HL-60 (cell line): ENCODE data around the gene MSI2.

Source experiments
- DNase-seq, 2 experiments: peaks; one replicate each; pipeline ENCODE4 v3.0.0-alpha.2; 2010 to 2020; ENCODE audit warnings: low read depth in 1 of 2, low spot score in 1 of 2
- H3K27ac ChIP-seq: fragments of 250-450 bp; sonication (Bioruptor Pico); replicated peaks from 2 replicates; pipeline ENCODE4 v1.5.1; 2020; ENCODE audit warnings: mild to moderate bottlenecking, moderate library complexity
- H3K27me3 ChIP-seq: fragments of 250-450 bp; sonication (Bioruptor Pico); 2 replicates; pipeline ENCODE4 v1.5.1; 2021; ENCODE audit warnings: mild to moderate bottlenecking, moderate library complexity; ENCODE audit not compliant: insufficient read depth, poor library complexity, severe bottlenecking
- H3K4me3 ChIP-seq: replicated peaks from 2 replicates; pipeline ENCODE4 v1.5.1; 2011; ENCODE audit warnings: mild to moderate bottlenecking, control low read depth, low read length; ENCODE audit not compliant: insufficient read depth
- GABPA ChIP-seq: IDR thresholded peaks from 2 replicates; pipeline ENCODE4 v1.6.1; 2012; ENCODE audit warnings: low read depth
- POLR2AphosphoS5 ChIP-seq: IDR thresholded peaks from 2 replicates; pipeline ENCODE4 v1.6.1; 2012; ENCODE audit warnings: low read depth
- REST ChIP-seq: IDR thresholded peaks from 2 replicates; pipeline ENCODE4 v1.6.1; 2012; ENCODE audit warnings: low read depth; ENCODE audit not compliant: insufficient replicate concordance
- SPI1 ChIP-seq: IDR thresholded peaks from 2 replicates; pipeline ENCODE4 v1.6.1; 2012; ENCODE audit warnings: low read depth, mild to moderate bottlenecking, borderline replicate concordance
- TF ChIP-seq, protein P1 (sequence below): IDR thresholded peaks from one replicate; pipeline ENCODE4 v1.5.1; 2011; ENCODE audit warnings: low read length, control low read depth, inconsistent platforms; ENCODE audit not compliant: insufficient read depth

The MSI2 gene

GRCh38 chr17:57342963-57343589 lies 86.8 kb downstream of the MSI2 start:
- Histone ChIP-seq H3K27ac (no peak overlapping the region), H3K27me3 (no peaks in the 10 kb centered on the region), H3K4me3 (no peak overlapping the region)
- no peak for DNase-seq
- no peak for TF ChIP-seq POLR2AphosphoS5
- TF ChIP-seq, protein P1, sequence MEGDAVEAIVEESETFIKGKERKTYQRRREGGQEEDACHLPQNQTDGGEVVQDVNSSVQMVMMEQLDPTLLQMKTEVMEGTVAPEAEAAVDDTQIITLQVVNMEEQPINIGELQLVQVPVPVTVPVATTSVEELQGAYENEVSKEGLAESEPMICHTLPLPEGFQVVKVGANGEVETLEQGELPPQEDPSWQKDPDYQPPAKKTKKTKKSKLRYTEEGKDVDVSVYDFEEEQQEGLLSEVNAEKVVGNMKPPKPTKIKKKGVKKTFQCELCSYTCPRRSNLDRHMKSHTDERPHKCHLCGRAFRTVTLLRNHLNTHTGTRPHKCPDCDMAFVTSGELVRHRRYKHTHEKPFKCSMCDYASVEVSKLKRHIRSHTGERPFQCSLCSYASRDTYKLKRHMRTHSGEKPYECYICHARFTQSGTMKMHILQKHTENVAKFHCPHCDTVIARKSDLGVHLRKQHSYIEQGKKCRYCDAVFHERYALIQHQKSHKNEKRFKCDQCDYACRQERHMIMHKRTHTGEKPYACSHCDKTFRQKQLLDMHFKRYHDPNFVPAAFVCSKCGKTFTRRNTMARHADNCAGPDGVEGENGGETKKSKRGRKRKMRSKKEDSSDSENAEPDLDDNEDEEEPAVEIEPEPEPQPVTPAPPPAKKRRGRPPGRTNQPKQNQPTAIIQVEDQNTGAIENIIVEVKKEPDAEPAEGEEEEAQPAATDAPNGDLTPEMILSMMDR: no peak
- TF ChIP-seq REST: no peak
- TF ChIP-seq GABPA: no peak
- no peak for TF ChIP-seq SPI1

DNA sequence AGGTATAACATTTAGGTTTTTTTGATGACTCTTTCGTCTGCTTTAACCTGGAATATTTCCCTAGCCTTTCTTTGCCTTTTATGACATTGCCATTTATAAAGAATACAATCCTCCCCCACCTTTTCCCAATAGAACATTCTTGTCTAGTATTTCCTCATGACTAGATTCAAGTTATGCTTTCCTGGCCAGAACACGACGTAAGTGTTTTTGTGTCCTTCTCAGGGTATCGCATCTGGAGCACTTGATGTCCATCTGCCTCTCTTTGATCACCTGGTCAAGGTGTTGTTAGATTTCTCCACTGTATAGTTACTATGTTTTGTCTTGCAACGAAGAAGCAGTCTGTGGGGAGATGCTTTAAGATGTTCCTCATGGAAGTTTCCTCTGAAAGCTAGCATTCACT lies 87.4 kb downstream of the MSI2 start:
- no peak overlapping the region for H3K4me3 ChIP-seq
- no peaks in the 10 kb centered on the region for H3K27me3 ChIP-seq
- DNase-seq: no peak
- no peak overlapping the region for H3K27ac ChIP-seq
- TF ChIP-seq REST (no peak), SPI1 (no peak), POLR2AphosphoS5 (no peak)
- TF ChIP-seq, protein P1: no peak

- H3K4me3 ChIP-seq: no peak overlapping the region
- H3K27me3 ChIP-seq: no peaks in the 10 kb centered on the region
- H3K27ac ChIP-seq: no peak overlapping the region
- no peak for DNase-seq
- TF ChIP-seq REST (no peak), GABPA (no peak), POLR2AphosphoS5 (no peak), SPI1 (no peak)
- TF ChIP-seq, protein P1: no peak
These were observed 87.9 kb downstream of the MSI2 start for GRCh38 chr17:57344261-57344660.
